OCI-M2 (cell line): ENCODE data around the gene COL23A1.

Source experiments
- DNase-seq: peaks from one replicate; lab custom pipeline; 2025; ENCODE audit not compliant: unreplicated experiment; lab: John Stamatoyannopoulos, UW

The COL23A1 gene

DNA sequence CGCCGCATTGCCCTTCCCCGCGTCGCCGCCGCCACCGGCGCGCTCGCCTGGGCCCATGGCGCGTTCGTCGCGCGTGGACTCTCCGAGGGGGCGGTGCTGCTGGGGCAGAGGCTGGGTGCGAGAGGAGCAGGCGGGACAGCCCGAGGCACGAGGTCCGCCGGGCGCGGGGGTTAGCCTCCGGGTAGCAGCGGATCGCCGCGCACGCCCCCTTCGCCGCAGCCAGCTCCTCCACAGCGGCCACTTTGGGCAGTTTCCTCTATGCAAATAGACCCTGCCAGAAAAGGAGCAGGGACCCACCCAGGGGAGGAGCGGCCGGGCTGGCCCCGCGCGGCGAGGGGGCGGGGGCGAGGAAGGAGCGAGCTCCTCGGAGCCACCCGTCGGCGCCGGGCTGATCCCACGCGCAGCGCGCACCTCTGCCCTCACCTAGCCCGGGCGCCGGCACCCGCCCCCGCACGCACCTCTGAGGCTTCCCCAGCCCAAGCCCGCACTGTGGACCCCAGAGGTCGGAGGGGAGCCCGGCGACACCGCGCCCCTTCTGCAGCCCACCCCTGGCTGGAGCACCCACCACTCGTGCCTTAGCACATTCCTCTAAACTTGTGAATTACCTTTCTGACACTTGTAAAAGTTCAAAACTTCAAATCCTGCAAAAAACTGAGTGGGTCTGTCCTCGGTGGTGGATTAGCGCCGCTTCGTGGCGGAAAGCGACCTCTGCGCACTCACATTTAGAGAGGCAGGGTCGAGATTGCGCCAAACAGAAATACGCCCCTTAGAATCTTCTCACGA lies at the start of gene COL23A1:
COL23A1 (minus strand) TSS at position 253 of the 783 bp plus-strand sequence.
- no peak for DNase-seq

DNA sequence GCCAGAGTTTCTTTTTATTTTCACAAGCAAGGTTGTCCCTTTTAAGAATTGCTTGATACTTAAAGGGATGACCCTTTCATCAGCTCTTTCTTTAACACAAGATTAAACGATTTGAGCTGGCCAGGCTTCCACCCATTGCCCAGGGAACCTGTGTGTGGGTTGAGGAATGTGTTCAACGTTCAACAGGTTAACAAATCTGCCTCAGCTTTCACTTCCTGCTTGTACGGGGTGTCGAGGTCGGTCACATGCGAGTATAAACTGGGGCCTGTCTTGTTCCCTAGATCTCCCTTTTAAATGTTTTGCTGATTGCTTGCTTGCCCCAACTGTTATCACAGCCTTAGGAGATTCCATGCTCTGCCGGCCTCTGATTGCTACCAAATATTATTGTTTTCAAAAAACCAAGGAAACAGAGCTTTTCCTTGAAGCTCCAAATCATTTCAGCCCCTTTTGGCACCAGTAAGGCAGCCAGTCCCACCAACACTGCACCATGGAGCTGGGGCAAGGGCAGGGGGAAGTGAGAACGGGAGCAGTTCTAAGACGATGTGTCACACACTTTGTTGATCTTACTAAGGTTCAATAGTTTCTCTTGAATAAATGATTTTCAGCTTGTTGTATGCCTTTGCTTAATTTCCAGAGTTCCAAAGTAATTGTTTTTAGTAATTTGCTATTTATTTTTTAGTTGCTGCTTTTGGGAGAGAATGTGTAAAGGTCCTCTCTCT lies 47.3 kb upstream of the COL23A1 start:
- no peak for DNase-seq

DNA sequence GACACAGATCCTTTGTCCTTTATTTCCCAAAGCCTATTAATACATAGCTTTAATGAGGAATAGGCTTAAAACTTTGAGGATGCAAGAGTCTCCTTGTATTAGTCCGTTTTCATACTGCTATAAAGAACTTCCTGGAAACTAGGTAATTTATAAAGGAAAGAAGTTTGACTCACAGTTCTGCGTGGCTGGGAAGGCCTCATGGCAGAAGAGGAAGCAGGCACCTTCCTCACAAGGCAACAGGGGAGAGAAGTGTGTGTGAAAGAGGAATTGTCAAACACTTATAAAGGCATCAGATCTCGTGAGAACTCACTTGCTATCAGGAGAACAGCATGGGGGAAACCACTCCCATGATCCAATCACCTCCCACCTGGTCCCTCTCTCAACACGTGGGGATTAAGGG lies 42.1 kb upstream of the COL23A1 start:
- no peak for DNase-seq

DNA sequence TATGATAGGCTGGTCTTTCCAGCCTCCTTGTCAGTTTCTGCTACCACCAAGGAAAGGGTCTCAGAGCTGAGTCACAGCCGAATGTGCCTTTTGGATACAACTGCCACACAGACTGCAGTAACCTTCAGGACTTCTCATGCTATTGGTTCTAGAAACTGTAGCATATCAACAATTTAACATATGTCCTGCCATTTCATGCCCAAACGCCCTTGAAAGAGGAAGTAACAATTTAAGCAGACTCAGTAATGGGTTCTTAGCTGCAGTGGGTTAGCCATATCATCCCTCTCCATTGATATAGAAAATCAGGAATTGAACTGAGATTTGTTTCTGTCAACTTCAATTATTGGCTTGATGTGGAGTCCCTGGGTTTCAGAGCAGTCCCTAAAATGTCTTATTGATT lies 40.8 kb upstream of the COL23A1 start:
- no peak for DNase-seq

DNA sequence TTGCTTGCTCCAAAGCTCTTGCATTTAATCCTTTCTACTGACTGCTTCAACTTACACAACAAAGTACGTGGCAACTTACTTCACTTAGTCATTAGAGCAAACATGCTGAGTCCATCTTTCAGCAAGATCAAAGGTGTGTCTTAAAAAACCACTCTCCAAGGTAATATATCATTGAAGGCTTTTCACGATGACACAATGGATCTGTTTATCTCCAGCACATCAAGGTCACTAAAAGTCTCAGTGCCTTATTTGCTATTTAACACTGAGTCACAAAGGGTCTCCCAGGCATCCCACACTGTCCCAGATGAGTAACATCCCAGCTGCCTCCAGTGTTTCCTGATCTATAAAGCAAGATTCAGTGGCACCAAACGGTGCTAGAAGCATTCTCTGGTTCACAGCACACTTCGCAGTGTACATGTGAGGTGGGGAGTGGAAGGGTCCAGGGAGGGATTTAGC lies 40.3 kb upstream of the COL23A1 start:
- no peak for DNase-seq

DNA sequence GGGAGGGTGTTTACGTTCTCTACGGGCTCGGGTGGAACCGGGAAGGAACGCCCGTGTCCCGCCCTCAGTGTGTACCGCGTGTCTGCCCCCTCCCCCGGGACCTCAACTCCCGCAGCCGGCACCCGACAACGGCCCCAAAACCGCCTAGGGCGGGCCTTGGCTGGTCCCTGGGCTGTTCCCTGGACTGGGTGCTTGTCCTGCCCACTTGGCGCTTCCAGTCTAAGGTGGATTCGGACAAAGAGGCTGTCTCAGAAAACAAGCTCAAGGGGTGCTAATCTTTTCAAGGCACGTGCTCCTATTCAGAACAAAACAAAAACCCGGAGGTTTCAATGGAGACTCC lies 37.0 kb upstream of the COL23A1 start:
- DNase-seq, result no peak

DNA sequence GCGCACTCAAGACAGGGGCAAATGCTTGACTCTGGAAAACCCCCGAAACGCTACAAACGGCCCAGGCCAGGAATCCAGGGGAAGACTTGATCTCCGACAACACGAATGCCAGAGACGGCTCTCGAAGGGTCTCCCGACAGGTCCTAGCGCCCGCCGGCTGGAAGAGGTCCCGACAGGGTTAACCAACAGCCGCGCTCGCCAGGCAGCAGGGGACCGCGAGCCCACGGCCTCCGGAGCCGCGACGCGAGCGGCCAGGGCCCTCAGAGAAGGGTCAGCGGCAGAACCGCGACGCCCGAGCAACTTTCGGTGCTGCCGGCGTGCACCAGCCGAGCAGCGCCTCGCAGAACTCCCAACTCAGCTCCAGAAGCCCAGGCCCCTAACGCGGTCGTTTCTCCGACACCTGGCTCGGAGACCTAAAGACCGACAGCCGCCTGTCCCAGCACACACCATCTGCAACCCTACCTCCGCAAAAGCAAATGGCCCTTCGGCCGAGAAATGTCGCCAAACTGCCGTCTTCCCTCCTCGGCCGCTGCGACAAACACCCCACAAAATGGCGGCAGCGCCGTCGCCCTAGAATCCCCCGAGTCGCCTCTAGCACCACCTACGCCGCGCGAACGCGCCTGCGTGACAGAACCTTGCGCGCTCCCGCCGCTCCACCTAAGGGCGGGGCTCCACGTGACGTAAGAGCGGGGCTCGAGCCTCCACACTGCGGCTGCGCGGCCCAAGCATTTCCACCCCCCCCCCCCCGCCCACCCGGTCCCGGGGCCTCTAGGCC lies 36.5 kb upstream of the COL23A1 start, which contains the start of gene CLK4:
CLK4 (minus strand) TSS at position 567 of the 775 bp plus-strand sequence. CDS start 3,634 bp downstream, outside the sequence.
- peak; percentile 20 for DNase-seq

DNA sequence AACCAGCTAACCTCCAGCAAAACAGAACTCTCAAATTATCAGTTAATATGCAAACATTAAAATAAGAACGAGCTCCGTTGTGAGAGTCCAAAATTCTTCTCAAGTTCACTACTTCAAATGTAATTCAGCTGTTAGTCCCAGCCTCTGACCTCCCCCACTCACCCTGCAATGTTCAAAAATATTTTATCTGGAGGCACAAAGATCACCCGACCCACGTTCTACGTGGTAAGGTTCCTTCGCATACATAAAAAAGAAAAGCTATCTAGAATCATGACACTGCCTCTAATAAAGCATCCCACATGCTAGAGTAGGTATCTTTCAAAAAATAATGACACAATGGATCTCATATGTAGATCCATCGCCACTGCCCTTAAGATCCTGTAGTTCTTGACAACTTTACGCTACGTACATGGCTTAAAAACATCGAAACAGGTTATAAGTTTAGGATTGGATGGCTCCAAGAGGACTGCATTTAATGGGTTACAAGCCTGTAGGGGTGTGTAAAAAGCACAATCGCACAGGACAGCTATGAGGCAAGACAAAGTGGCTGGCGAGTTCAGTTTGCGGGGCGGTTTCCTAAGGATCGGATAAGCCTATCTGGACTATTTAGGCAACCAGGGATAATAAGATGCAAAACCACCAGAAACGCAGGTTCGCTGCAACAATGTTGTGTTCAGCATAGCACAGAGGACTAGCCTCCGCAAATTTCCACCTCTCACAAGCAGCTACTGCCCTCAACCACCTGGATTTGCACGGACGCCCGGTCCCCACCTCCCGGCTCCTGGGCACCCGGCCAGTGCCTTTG lies 35.7 kb upstream of the COL23A1 start:
- no peak for DNase-seq

DNA sequence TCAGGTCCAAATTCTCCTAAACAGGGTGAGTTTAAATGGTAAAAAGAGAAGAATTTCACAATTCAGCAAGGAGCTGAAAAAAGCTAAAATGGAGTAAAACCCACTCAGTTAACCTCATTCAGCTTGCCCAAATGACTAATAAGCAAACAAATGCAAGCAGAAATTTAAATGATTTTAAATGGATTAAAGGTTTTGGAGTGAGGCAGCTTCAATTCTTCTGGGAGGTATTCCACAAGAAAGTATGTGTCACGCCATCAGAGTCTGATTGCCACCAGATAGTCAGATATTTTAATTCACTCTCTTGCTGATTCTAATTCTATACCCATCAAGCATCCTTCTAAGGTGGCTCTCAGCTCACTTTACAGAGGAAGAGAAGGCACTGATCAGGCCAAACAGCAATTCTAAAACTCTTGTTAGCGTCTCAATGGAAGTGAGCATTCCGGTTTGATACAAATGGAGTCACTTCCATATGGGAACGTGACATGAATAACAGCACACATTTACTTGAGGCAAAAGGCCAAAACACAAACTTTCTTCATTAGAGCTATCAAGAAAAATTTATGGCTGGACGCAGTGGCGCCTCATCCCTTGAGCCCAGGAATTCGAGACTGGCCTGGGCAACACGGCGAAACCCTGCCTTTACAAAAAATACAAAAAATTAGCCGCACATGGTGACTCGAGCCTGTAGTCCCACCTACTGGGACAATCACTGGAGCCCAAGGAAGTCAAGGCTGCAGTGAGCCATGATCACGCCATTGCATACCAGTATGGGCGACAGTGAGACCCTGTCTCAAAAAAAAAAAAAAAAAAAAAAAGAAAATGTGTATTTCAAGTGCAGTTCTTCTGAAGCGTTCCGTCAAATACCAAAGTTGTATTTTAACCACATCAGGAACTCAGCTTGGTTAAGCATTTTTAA lies 34.7 kb upstream of the COL23A1 start:
- no peak for DNase-seq

DNA sequence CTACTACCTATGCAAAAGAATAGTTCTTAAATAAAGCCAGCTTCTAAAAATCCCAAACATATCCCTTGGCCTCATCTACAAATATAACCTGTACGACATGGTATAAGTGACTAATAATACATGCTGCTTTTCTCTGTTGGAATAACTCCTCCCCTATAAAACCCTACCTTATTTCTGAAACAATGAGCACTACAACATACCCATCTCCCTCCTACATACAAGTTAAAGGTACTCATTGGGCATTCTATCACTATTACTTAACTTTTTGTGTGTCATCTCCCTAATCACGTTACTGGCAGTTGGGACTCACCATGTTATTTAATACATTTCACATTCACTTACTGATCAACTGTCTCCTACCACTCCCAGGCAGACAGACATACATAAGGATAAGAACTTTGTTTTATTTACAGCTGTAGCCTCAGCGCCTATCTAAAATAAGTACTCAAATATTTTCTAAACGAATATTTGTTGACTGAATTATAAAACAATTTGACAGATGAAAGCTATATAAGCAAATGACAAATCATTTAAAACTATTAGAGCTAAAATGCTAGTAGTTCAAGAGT lies 32.6 kb upstream of the COL23A1 start:
- DNase-seq, result no peak

DNA sequence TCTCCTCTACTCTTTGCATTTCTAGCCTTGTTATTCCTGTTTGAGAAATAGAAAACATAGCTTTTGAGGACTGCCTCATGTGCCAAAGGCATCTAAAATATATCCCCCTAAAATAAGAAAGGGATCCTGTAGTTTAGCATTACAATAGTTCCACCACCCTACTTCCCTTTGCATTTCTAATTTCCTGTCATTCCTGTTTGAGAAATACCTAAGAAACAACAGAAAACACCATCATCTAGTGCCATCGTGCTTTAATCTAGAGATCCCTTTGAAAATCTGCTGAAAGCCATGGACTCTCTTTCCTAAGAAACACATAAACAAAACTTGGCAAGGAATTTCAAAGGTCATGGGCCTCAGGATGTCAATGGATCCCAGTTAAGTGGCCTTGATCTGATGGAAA lies 29.2 kb upstream of the COL23A1 start:
- DNase-seq, result no peak

DNA sequence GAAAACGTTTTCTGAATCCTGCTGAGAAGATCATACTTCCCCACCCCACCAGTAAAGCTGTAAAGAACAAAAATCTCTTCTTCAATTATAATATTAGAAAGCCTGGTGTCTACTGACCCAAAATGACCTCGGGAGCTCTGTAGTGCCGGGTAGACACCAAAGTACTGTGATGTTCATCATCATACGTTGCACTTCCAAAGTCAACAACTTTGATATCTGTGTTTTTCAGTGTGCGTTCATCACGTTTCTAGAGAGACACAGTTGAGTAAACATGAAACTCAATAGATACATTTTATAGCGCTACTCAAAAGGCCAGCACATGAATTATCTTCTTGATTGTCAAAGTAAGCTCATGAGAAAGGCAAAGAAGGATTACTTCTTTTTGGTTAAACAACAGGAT lies 22.1 kb upstream of the COL23A1 start:
- DNase-seq, result no peak

DNA sequence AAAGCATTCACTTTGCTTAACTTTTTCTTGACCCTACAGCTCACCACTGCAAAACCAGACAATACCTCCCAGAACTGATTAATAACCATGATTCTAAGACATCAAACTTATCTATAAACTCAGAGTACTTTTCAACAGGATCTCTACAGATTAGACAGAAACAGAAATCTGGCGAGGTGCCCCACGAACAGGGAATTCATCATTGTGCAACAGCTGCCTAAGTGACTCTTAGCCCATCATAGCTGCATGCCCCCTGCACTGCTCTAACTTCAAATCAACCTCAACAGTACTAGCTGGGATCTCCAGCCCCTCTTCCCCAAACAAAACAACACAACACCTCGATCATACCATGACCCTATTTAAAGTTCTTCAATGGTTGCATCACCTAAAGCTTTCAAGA lies 16.1 kb upstream of the COL23A1 start:
- DNase-seq, result no peak

DNA sequence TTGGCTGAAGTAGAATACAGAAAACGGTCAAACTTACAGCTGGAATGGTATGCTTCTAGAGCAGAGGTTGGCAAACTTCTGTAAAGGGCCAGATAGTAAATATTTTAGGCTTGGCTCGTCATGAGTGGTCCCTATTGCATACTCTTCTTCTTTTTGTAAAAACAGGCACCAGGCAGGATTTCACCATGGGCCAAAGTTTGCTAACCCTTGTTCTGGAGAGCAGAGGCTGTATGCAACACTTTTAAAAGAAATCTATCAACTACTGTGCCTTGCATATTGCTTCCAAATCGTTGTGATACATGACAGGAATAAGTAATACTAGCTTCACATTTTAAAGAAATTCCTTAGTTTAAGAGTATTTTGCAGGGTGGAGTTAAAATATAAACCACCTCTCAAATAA lies 15.6 kb upstream of the COL23A1 start:
- no peak for DNase-seq

DNA sequence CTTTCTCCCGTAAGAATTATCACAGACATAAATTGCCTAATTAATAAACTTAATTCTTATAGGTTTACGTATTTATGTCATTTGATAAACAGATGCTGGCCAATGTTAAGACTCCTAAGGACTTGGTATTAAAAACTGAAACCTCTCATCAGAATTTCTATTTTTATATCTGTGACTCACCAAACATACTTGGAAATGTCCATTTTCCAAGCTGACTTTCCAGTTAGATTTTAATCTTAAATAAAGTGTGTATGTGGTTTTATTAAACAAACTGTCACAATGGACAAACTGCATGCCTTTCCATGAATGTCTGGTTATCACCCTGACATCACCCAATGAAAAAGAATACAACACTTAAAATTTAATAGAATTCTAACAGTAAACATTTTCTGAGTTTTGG lies 12.6 kb upstream of the COL23A1 start:
- DNase-seq, result no peak

DNA sequence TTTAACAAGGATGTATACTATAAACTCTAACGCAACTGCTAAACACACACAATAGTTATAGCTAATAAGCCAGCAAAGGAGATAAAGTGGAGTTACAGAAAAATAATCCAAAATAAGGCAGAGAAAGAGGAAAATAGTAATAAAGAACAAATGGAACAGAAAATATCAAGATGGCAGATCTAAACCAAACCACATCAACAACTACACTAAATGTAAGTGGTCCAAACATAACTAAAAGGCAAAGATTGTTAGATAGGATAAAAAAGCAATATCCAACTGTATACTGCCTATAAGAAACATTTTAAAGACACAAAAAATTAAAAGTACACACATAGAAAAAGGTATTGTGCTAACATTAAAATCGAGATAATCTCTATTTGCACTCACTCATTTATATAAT lies 5.6 kb upstream of the COL23A1 start:
- no peak for DNase-seq

DNA sequence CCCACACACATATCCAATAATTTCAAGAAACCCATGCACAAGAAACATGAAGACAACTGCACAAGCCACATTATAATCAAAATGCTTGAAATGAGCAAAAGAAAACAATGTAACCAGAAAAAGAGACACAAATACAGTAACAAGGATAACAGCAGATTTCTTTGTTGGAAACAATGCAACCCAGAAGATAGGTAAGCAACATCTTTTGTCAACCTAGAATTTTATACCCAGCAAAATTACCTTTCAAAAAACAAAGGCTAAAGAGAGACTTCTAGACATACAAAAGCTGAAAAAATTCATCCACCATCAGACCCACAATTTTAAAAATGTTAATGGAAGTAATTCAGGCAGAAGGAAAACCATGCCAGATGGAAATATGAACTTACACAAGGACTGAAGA lies 5.0 kb upstream of the COL23A1 start:
- no peak for DNase-seq

DNA sequence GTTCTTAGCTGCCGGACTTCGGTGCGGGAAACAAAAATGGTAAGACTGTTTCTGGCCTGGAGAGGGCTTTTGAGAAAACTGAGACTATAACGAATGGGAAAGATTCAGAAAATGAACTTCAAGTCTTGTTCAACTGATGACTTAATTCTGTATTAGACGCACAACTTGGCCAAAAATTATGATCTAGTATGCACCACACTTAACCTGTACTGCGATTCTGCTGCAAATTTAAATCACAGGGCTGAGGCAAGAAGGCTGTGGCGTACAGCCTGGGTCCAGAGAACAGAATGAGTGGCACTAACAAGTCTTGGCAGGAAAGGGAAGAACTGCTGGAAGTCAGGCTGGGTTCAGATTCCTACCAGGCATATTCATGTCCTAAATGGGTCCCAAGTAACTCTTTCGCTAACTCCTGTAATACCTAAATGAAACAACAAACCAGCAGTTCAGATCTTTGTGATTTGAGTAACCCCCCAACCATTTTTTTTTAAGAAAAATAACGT lies 781 bp upstream of the COL23A1 start:
- DNase-seq, result no peak
